GM18526 (cell line): Measurements from ENCODE around the gene DHRS9.

Experiments used
- POLR2A ChIP-seq: IDR thresholded peaks from 3 replicates; pipeline ENCODE4 v1.6.1; 2011; ENCODE audit not compliant: insufficient read length; ENCODE audit errors: extremely low read depth

DHRS9 gene

DNA sequence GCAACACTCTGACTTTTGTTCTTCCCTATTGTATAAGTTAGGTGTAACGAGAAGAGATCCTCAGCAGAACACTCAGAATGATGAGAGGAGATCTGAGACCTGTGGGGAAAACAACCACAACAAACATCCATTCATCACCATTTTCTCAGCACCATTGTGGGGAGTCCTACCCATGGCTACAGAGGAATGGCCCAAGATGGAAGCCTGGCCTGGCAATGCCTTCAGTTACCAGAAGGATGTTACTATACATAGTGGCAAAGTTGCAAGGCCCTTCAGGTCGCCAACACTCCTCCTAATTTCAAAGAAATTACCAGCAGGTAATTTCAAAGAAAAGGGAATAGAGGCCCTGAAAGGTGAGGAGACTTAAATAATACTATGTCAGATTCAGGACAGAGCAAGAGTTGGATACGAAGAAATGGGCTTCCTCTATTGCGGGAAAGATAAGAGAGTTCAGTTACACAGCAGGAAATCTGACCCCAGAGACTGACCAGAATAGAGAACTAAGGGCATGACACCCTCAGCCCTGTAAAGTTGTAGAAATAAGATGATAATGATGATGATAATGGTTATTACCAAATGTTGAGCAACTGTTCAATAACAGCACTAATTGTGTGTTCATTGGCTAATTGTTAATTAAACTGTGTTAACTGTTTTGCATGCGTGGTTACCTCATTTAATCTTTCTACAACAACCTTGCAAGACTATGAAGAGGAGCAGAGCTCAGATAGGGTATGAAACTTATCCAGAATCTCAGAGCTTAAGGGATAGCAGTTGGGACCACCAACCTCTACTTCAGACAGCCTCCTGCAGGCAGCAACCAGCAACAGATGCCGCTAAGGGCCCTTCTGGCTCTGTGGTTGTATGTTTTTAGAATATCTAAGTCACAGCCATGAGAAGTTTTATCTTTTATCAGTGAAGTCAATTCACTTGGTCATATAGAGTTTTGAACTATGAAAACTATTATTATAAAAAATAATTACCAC, 37.5 kb downstream of the DHRS9 start:
- no peak for TF ChIP-seq POLR2A

DNA sequence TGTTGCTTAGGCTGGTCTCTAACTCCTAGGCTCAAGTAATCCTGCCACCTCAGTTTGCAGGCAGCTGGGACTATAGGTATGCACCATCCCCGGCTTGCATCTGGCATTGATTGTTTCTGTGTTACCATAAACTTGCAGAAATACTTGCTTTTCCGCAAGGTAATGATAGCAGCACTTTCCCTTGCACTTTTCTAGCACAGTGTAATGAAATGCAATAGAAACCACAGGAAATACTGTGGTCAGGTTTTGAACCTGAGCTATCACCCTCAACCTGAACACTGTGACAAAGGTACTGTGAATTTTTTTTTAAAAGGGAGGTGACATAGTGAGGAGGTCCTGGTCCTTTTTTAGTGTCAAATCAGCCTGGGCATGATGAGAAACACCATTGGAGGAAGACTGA, 38.3 kb downstream of the DHRS9 start:
- TF ChIP-seq POLR2A, result no peak

DNA sequence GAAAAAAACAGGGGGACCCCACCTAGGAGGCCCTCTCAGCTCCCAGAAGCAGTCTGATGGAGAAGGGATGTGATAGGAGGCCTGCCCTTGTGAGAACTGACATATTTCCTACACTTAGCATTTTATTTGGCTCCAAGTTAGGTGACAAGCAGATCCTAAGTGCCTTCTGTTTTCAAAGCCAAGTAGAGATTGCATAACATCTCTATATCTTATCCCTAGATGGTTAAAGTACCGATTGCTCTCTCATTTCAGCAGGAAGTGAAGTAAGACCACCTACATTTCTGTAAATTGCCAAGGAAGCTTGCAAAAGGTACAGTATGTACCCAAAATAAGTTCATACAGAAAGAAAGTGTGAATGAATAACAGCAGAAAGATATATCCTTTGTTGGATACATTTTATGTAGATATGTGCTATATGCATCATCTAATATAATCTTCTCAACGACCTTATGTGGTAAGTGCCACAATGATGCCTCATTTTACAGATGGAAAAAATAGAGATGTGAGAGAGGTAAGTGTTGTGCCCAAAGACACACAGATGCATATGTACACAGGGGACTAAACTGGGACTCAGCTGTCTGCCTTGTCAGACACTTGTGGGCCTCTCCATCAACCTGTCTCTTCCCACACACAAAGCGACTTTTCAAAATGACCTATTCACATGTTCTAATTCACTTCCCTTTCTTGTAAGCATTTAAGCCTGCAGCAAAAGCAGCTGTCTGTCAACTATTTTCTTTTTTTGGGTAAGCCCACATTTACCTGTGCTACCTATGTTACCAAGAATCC, 38.9 kb downstream of the DHRS9 start:
- no peak for TF ChIP-seq POLR2A

DNA sequence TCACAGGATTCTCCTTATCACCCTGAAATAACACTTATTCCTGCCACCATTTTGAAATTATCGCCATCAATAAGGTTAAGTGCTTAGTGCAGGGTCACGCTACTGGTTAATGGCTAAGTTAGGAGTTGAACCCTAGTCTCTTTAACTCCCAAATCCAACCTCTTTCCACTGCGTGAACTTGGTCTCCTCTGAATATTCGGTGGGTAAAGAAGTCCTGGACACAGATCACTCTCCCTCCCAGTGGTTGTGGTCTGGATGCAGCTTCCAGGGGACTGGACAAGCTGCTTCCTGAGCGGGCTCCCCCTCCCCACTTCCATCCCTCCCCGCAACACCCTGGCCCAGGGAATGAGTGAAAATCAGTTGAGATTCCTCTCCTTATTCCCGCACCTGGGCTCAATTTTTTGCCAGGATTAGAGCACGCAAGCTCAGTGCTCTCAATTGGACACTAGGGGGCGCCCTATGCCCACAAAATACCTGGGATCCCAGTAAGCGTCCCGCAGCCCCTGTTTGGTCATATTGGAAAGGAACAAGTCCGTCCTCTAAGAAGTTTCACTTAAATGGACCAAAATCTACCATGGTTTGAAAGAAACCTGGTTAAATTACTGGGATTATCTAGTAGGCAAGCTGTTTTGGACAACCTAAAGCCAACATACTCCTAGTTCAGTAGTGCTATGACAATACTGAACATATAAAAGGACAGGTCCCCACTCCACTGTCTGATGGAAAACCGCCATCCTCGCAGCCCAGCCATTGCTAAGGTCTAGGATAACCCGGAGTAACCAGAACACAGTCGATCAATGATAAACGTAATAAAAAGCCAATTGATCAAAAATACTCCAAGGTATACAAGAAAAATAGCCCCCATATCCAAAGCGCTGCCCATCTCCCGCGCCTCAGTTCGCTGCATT, 40.4 kb downstream of the DHRS9 start:
- TF ChIP-seq POLR2A, result no peak

DNA sequence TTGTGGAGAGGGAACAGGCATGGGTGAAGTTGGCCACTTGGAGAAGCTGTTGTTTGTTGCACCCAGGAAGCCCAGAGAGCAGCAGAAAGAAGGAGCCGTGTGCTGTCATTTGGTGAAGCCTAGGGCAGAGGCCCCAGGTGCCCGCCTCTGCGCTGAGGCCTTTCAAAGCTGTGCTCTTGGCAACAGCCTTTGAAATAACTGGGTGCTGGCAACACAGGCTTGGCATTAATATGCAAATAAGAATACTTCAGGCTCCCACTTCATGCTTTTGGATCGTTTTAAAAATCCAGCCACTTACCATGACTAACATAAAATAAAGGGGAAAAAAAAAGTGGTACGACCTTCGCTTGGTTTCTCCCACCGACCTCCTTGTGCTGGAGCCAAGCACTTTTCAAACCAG, 41.1 kb downstream of the DHRS9 start:
- TF ChIP-seq POLR2A, result no peak

DNA sequence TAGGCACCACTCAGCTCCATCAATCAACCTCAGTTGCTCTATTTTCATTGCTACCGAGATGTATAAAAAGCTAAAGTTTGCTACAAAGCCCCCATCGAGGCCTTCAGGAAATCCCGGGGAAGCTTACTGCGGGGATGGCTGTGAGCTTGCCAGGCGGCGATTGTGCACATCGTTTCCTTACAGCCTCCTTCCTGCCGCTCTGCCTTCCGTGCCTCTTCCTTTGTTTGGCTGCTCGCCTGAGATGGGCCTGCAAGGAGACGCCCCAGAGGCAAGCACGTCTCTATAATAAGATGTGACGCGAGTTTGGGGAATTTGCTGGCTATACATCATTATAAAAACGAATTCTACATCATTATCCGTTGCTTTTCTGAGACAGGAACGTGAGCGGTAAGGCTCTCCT, 41.6 kb downstream of the DHRS9 start:
- no peak for TF ChIP-seq POLR2A

DNA sequence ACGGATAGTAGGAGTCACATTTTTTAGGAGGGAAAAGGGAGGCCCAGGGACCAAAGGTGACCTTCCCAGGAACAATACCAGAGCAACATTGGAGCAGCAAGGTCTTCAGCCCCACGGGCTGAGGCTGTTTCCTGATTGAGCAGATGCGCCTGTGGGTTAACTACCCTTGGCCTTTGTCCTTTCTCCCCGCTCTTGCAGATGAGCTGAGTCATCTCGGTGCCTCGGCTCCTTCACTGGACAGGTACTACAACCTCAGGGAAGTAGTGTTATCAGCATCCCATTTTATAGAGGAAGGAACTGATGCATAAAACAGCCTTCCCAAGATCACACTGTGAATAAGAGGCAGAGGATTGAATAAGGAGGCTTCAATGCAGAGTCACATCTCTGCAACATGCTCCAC, 43.5 kb downstream of the DHRS9 start:
- no peak for TF ChIP-seq POLR2A

DNA sequence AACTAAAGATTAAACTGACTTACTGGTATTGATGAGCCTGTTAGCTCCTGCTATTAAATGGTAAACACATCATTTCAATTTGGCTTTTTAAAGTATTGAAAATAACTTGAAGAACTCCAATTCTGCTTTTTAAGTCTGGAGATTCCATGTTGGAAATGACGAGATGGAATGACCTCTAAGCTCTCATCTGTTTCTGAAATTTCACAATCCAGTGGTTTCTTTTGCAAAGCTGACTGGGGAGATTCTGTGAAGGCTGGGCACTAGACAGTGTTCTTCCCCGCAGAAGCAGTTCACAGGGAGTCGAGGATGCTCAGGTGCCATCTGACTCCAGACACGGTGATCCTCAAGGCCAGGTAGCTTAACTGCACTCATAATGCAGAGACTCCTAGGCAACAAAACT, 44.7 kb downstream of the DHRS9 start:
- no peak for TF ChIP-seq POLR2A

DNA sequence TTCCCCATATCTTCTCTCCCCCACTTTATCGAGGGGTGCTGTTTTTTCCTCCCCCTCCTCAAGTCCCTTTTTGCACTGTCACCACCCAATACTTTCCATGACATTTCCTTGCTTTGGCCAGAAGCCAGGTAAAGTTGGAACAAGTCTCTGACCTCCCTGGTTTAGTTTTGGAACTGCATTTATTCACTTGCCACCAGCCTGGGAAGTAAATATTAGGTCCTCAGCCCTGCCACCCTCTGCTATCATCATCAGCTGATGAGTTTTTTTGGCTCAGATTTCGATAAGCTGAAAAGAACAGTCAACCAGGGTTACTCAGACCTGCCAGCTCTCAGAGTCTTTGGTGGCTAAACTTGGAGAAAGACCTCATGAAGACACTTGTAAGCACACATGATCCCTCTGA, 47.0 kb downstream of the DHRS9 start:
- TF ChIP-seq POLR2A, result no peak

DNA sequence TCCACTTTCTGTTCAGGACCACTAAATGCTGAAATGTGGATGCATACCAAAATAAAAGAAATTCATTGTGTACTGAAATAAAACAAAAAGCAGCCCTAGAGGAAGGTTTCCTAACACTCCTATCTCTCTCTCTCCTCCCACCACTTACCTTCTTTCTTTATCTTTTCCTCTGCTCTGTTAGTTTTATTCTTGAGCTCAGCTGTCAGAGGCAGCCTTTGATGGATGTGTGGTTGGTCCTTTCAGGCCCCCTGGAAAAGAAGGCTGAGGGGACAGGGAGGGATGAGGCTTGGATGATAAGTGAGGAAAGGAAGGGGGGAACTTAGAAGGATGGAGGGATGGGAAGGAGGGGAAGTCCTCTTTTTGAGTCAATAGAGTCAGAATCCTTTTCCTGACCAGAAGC, 47.6 kb downstream of the DHRS9 start:
- TF ChIP-seq POLR2A, result no peak

DNA sequence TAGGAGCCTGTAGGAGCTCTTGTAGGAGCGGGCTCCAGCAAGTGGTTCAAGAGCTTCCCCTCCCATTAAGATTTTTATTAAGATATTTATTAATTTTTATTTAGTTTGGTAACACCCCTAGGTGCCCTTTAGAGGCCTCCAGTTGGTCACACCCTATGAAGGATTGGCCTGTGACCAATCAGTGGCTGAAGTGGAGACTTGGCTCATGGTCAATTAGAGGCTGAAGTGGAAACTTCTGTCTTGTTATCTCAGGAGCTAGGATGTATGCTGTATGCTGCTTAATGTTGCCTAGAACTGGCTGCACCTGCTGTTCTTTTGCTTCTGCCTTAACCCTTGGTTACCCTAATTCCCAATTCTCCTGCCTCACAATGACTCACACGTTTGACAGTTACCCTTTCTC, 48.7 kb downstream of the DHRS9 start:
- no peak for TF ChIP-seq POLR2A

DNA sequence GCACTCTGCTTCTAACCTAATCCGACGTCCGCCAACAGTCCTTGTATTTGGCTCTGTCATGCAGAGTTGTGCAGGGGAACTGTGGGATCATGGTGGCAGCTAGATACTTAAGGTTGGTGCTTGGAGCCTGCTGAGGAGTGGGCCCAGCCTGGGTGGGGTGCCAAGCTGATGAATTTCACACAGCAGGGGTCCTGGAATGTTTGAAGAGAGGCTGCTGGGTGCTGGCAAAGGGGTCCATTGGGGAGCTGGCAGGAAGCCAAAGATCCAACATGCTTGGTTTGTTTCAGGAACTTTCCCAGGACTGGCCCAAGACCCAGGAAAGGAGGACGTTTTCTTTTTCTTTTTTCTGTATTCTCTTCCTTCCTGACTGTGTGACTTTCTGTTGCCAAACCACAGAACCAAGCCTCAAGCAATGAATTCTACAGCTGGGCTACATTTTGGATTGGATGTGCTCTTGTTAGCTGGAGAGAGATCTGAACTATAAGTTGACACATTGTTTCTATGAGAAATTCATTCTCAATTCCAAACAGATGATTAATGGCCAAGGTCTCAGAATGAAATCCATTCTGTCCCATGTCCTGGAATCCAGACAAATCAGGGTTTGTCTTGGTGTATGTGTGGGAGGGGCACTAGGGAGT, 49.9 kb downstream of the DHRS9 start:
- no peak for TF ChIP-seq POLR2A

DNA sequence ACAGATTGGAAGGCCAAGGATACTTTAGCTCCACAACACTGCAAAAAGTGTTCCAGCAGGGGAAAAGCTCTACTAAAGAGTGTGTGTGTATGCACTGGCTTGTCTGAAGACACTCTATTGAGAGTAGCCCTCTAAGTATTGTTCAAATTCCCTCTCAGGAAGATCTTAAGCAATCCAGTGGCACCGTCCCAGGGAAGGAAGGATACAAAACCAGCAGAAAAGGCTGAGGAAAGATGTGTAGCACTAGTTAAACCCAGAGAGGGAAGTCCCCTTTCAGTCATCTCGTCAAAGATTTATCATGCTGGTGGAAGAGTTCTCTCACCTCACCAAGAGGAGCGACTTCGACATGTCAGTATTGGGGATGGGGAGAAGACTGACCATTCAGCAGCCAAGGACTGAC, 50.5 kb downstream of the DHRS9 start:
- no peak for TF ChIP-seq POLR2A

DNA sequence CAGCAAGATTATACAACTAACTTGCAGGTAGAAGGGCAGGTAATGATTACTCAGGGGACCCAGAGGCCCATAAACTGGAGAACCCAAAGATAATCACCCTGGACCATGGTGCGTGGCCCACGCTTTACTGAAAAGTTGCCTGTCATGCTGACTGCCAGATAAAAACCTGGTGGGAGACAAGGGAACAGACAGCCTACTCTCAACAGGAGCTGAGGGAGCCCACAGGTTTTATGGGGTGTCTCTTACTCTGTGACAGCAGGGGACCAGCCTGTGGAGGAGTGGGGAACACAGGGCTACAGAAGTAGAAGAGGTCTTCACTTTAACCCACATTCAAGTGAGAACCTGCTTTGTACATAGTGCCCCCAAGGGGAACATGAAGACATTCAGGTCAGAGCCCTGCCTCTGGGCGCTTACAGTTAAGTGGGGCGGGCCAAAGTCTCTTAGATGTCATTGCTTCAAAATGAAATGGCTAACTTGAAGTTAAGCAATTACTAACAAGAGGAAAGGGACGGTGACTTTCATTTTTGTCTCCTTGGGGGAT, 60.4 kb downstream of the DHRS9 start:
- TF ChIP-seq POLR2A, result no peak

DNA sequence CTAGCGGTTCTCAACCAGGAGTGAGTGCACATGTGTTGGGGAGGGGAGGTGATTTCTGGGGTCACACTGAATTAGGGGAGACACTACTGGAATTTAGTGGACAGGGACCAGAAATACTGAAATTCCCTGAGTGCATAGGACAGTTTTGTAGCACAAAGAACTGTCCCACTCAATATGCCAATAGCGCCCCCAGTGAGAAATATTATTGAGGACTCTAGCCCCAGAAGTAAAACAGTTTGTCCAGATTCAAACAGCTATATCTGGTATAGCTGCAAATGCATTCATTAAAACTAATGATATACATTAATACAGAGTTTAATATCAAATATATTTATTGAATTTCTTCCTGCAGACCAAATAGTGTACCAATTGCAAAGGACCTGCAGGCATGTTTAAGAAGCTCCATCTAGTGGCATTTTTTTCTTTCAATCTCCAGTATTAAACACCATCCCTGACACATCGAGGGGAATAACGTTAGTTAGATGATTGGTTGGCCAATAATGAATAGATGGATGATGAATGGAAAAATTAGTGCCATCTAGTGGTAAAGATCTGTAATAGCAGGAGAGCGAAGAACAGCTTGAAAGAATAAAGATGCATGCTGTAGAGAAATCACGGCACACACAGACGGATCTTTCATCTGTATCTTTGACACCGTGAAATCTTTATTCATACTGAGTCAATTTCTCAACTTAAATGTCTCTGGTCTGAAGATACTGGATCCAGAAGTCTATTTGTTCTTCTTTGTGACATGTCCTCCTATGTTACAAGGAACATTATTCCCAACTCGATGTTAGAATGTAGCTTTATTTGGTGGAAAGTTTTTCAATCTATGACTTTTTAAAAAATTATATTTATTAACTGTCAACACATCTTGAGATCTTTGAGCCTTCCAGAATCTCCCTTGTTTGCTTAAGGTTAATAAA, 62.5 kb downstream of the DHRS9 start:
- TF ChIP-seq POLR2A, result no peak
